ENCODE results near the gene LEMD2. TPM values are rescaled to one million over a fixed set of nuclear protein-coding genes. Genes with fewer than 3 reads are reported as not detected.

LEMD2 gene
- total RNA-seq, 4 donors from 2014 or later = 36.4 to 65.3 (median 55.4) TPM

- no peaks in the 10 kb centered on the region for H3K9me3 ChIP-seq
- 100% methylated on average over 1 of the region's 6 CpGs for WGBS
- TF ChIP-seq POLR2A (IDR thresholded peaks at IDR 0.05; ENCODE audit: low read depth) = no peak
- TF ChIP-seq POLR2AphosphoS5 (IDR thresholded peaks at IDR 0.05) = no peak
- TF ChIP-seq EP300 (IDR thresholded peaks at IDR 0.05) = no peak
- no peak for TF ChIP-seq CTCF (IDR thresholded peaks at IDR 0.05)
- H3K27ac ChIP-seq (replicated peaks in 1 of 4) = no peak overlapping the region
- H3K4me3 ChIP-seq = no peak overlapping the region
- no peak for DNase-seq (ENCODE audit: extremely low spot score)
- H3K36me3 ChIP-seq = peaks cover 0 to 22% (median 0%) of the 10 kb centered on the region in 4 donors
- H3K4me1 ChIP-seq = peaks cover 0 to 27% (median 7%) of the 10 kb centered on the region in 4 donors
- H3K27me3 ChIP-seq = peaks cover 0 to 32% (median 0%) of the 10 kb centered on the region in 4 donors
- intact Hi-C loops (cut with DNase I) = loop anchor here (5.0 kb wide), 1 partner anchor 412 kb away; no protein-coding TSS in a partner anchor
Measured at GRCh38 chr6:33740204-33740608, 48.7 kb downstream of the LEMD2 start.

GRCh38 chr6:33739571-33739970 lies 49.4 kb downstream of the LEMD2 start:
- H3K27ac ChIP-seq (replicated peaks in 1 of 4) = no peak overlapping the region
- H3K27me3 ChIP-seq = peaks cover 0 to 26% (median 0%) of the 10 kb centered on the region in 4 donors
- no peak for DNase-seq (ENCODE audit: extremely low spot score)
- no peak for TF ChIP-seq POLR2AphosphoS5 (IDR thresholded peaks at IDR 0.05)
- no peak for TF ChIP-seq EP300 (IDR thresholded peaks at IDR 0.05)
- no peak for TF ChIP-seq POLR2A (IDR thresholded peaks at IDR 0.05; ENCODE audit: low read depth)
- no peak for TF ChIP-seq CTCF (IDR thresholded peaks at IDR 0.05)
- peaks cover 0 to 33% (median 4%) of the 10 kb centered on the region in 4 donors for H3K4me1 ChIP-seq
- intact Hi-C loops (cut with DNase I) = no loop called here
- 89% methylated on average over 5 of the region's 5 CpGs for WGBS
- no peak overlapping the region for H3K4me3 ChIP-seq
- H3K9me3 ChIP-seq = no peaks in the 10 kb centered on the region
- H3K36me3 ChIP-seq = peaks cover 0 to 28% (median 0%) of the 10 kb centered on the region in 4 donors

DNA sequence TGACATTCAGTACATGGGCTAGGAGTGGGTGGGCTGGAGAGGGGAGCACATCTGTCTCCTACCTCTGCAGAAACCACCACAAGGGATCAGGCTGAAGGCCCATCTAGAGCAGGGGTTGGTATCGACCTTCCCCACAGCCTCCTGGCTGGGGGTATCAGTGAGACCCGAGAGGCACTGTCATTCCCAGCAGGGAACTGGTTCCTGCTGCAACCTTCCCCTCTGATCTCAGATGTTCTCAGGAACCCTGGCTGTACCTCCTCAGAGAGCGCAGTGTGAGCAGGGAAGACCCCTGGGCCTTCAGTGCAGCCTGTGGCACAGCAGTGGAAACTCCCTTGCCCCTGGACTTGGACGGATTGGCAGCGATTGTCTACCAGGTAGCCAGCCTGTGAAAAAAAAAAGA lies 50.1 kb downstream of the LEMD2 start:
- DNase-seq (ENCODE audit: extremely low spot score) = no peak
- intact Hi-C loops (cut with DNase I) = no loop called here
- Histone ChIP-seq H3K36me3 (peaks cover 0 to 33% (median 0%) of the 10 kb centered on the region in 4 donors), H3K27ac (replicated peaks in 1 of 4) (no peak overlapping the region), H3K27me3 (peaks cover 0 to 19% (median 0%) of the 10 kb centered on the region in 4 donors), H3K9me3 (no peaks in the 10 kb centered on the region), H3K4me3 (no peak overlapping the region), H3K4me1 (peaks cover 0 to 36% (median 0%) of the 10 kb centered on the region in 4 donors)
- WGBS = 87% methylated on average over 4 of the region's 5 CpGs
- TF ChIP-seq EP300 (IDR thresholded peaks at IDR 0.05) (no peak), POLR2AphosphoS5 (IDR thresholded peaks at IDR 0.05) (no peak), POLR2A (IDR thresholded peaks at IDR 0.05; ENCODE audit: low read depth) (no peak), CTCF (IDR thresholded peaks at IDR 0.05) (no peak)

- H3K4me1 ChIP-seq = peaks cover 0 to 42% (median 0%) of the 10 kb centered on the region in 4 donors
- DNase-seq (ENCODE audit: extremely low spot score) = no peak
- H3K27me3 ChIP-seq = peaks cover 0 to 13% (median 0%) of the 10 kb centered on the region in 4 donors
- H3K27ac ChIP-seq (replicated peaks in 1 of 4) = no peak overlapping the region
- H3K4me3 ChIP-seq = no peak overlapping the region
- TF ChIP-seq POLR2A (IDR thresholded peaks at IDR 0.05; ENCODE audit: low read depth) (no peak), CTCF (IDR thresholded peaks at IDR 0.05) (no peak), POLR2AphosphoS5 (IDR thresholded peaks at IDR 0.05) (no peak), EP300 (IDR thresholded peaks at IDR 0.05) (no peak)
- intact Hi-C loops (cut with DNase I) = no loop called here
- H3K36me3 ChIP-seq = peaks cover 0 to 40% (median 0%) of the 10 kb centered on the region in 4 donors
- 86% methylated on average over 8 of the region's 9 CpGs for WGBS
- H3K9me3 ChIP-seq = no peaks in the 10 kb centered on the region
Measured at GRCh38 chr6:33738153-33738552, 50.8 kb downstream of the LEMD2 start.

All from esophagus muscularis mucosa (tissue), 4 donors.